ENCODE results near the gene GFPT2. TPM values are rescaled to one million over a fixed set of nuclear protein-coding genes. Genes with fewer than 3 reads are reported as not detected.

GFPT2 gene
- total RNA-seq, 1 donor = 28.9 TPM

GRCh38 chr5:180382926-180383325 is 29.8 kb upstream of the GFPT2 start:
- no peak overlapping the region for H3K4me3 ChIP-seq (ENCODE audit: low read depth, low read length)
- DNase-seq (ENCODE audit: low read depth) = no peak
- no peak for TF ChIP-seq CTCF (IDR thresholded peaks at IDR 0.05; ENCODE audit: insufficient read depth, low read depth, low read length)

- TF ChIP-seq CTCF (IDR thresholded peaks at IDR 0.05; ENCODE audit: insufficient read depth, low read depth, low read length) = no peak
- no peak for DNase-seq (ENCODE audit: low read depth)
- no peak overlapping the region for H3K4me3 ChIP-seq (ENCODE audit: low read depth, low read length)
Measured at GRCh38 chr5:180381851-180382480, 28.8 kb upstream of the GFPT2 start.

- DNase-seq (ENCODE audit: low read depth) = no peak
- H3K4me3 ChIP-seq (ENCODE audit: low read depth, low read length) = no peak overlapping the region
- no peak for TF ChIP-seq CTCF (IDR thresholded peaks at IDR 0.05; ENCODE audit: insufficient read depth, low read depth, low read length)
Measured at GRCh38 chr5:180381428-180381827, 28.3 kb upstream of the GFPT2 start.

GRCh38 chr5:180380856-180381255 is 27.7 kb upstream of the GFPT2 start:
- no peak for DNase-seq (ENCODE audit: low read depth)
- H3K4me3 ChIP-seq (ENCODE audit: low read depth, low read length) = no peak overlapping the region
- TF ChIP-seq CTCF (IDR thresholded peaks at IDR 0.05; ENCODE audit: insufficient read depth, low read depth, low read length) = no peak

- H3K4me3 ChIP-seq (ENCODE audit: low read depth, low read length) = no peak overlapping the region
- DNase-seq (ENCODE audit: low read depth) = no peak
- TF ChIP-seq CTCF (IDR thresholded peaks at IDR 0.05; ENCODE audit: insufficient read depth, low read depth, low read length) = no peak
Measured at GRCh38 chr5:180380441-180380840, 27.3 kb upstream of the GFPT2 start.

GRCh38 chr5:180379355-180380070 is 26.4 kb upstream of the GFPT2 start:
- no peak for DNase-seq (ENCODE audit: low read depth)
- TF ChIP-seq CTCF (IDR thresholded peaks at IDR 0.05; ENCODE audit: insufficient read depth, low read depth, low read length) = no peak
- H3K4me3 ChIP-seq (ENCODE audit: low read depth, low read length) = no peak overlapping the region
